NCI-H510A treated with DMSO at 0.1 percent for 48 hours (cell line): ENCODE results near the gene MAN1C1.

Experiments used
- DNase-seq: peaks from one replicate; lab custom pipeline; 2025; lab: John Stamatoyannopoulos, UW

MAN1C1 gene

GRCh38 chr1:25614501-25615171 is 2.0 kb upstream of the MAN1C1 start:
- no peak for DNase-seq

GRCh38 chr1:25615172-25615541 is 1.4 kb upstream of the MAN1C1 start:
- DNase-seq: no peak

GRCh38 chr1:25615563-25616094 is 962 bp upstream of the MAN1C1 start:
- DNase-seq: no peak

- no peak for DNase-seq
Measured at GRCh38 chr1:25616987-25617624, 515 bp downstream of the MAN1C1 start.

GRCh38 chr1:25617625-25618432 is 1.2 kb downstream of the MAN1C1 start:
- no peak for DNase-seq

GRCh38 chr1:25618433-25618808 is 1.8 kb downstream of the MAN1C1 start:
- no peak for DNase-seq

GRCh38 chr1:25619101-25619890 is 2.7 kb downstream of the MAN1C1 start:
- peak; percentile 25 for DNase-seq

GRCh38 chr1:25620211-25620610 is 3.6 kb downstream of the MAN1C1 start:
- DNase-seq: no peak

- DNase-seq: no peak
Measured at GRCh38 chr1:25620701-25621350, 4.2 kb downstream of the MAN1C1 start.

GRCh38 chr1:25621876-25622275 is 5.3 kb downstream of the MAN1C1 start:
- no peak for DNase-seq

GRCh38 chr1:25622531-25622930 is 5.9 kb downstream of the MAN1C1 start:
- no peak for DNase-seq

- no peak for DNase-seq
Measured at GRCh38 chr1:25623007-25623406, 6.4 kb downstream of the MAN1C1 start.

- DNase-seq: no peak
Measured at GRCh38 chr1:25623731-25624130, 7.1 kb downstream of the MAN1C1 start.

GRCh38 chr1:25624156-25624555 is 7.6 kb downstream of the MAN1C1 start:
- DNase-seq: no peak

GRCh38 chr1:25624604-25625003 is 8.0 kb downstream of the MAN1C1 start:
- no peak for DNase-seq

GRCh38 chr1:25626018-25626417 is 9.4 kb downstream of the MAN1C1 start:
- DNase-seq: no peak

GRCh38 chr1:25628741-25629421 is 12.3 kb downstream of the MAN1C1 start:
- no peak for DNase-seq

- DNase-seq: no peak
Measured at GRCh38 chr1:25629836-25630235, 13.2 kb downstream of the MAN1C1 start.

- no peak for DNase-seq
Measured at GRCh38 chr1:25631750-25632485, 15.3 kb downstream of the MAN1C1 start.

- DNase-seq: no peak
Measured at GRCh38 chr1:25634066-25634465, 17.5 kb downstream of the MAN1C1 start.
